Measurements from ENCODE around the gene EIF3L.
A peak's percentile ranks its signal among the peaks of the same experiment; 100 is the strongest.

EIF3L gene

DNA sequence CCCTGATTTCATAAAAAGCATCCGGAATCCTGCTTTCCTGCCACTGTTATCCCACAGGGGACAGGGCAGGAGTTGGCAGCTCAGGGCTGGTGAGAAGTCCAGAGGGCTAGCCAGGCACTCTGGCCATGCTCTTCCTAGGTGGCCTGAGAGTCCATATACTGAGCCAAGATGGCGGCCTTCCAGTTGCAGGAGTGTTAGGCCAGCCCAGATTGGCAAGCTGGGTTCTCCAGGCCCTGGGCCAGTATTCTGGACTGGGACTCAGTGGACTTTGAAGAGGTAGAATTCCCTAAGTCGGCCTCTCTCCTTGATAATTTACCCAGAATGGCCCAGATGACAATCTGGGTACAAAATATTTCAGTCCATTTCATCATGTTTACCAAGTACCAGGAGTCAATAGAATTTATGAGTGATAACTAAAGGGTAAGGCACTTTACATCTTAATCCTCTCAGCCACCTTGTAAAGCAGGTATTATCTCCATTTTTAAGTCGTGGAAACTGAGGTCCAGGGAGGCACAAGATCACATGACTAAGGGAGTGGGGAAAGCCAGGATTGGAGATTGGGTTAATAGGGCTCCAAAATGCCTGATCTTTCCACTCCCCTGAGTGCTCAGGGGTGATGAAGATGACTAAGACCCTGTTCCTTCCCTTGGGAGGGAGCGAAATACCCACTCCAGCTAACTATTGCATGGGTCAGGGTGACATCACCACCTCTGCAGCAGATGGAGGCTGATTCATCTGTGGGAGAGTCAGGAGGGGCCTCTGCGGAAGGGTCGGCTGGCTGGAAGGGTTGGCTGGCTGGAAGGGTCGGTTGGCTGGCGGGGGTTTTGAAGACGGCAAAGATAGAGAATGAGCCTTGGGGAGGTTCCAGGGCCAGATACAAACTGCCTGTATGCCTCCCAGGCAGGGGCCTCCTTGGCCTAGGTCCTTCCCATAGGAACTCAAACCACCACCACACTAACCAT, 55.6 kb downstream of the EIF3L start:
- DNase-seq = peak in 40 of 58 donors; percentile 8 to 79 (median 48)

DNA sequence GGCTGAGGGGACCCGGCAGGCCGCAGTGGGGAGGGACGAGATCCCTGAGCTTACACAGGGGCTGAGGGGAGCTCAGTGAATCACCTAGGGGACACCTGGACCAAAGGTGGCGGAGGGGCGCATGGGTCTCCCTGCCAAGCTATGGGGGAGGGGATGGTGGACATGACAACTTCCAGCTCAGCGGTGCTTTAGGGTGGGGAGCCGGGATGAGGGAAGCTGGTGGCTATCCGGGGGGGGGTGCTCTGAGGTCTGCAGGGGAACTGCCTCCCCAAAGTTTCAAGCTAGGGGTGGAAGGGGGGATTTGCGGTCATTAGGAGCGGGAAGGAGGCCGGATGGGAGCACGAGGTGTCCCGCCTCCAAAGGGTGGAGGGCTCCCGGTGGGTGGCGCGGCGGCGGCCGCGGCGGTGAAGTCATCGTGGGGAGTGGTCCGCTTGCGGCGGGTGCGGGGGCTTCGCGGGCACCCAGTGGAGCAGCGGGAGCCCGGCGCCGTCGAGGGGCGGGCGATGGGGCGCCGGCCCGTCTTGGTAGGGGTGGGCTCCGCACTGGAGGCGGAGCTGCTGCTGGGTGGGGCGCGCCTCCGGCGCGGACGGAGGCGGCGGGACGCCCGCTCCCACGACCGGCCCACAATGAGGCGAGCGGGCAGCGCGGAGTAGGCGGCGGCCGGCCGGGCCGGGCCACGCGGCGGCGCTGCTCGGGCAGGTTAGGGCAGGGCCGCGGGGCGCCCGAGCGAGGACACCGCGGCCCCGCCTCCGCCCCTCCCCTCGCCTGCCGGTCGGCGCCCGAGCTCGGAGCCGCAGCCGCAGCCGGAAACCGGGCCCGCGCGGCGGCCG, 56.5 kb downstream of the EIF3L start, which contains the start of gene MICALL1:
MICALL1 (plus strand) TSS at position 764 of the 830 bp plus-strand sequence. CDS start 126 bp downstream, outside the sequence.
- DNase-seq = peak in 21 of 58 donors; percentile 15 to 65 (median 39)

GRCh38 chr22:37906364-37907008, 57.3 kb downstream of the EIF3L start:
- peak in 3 of 58 donors; percentile 11 to 45 (median 23) for DNase-seq

DNA sequence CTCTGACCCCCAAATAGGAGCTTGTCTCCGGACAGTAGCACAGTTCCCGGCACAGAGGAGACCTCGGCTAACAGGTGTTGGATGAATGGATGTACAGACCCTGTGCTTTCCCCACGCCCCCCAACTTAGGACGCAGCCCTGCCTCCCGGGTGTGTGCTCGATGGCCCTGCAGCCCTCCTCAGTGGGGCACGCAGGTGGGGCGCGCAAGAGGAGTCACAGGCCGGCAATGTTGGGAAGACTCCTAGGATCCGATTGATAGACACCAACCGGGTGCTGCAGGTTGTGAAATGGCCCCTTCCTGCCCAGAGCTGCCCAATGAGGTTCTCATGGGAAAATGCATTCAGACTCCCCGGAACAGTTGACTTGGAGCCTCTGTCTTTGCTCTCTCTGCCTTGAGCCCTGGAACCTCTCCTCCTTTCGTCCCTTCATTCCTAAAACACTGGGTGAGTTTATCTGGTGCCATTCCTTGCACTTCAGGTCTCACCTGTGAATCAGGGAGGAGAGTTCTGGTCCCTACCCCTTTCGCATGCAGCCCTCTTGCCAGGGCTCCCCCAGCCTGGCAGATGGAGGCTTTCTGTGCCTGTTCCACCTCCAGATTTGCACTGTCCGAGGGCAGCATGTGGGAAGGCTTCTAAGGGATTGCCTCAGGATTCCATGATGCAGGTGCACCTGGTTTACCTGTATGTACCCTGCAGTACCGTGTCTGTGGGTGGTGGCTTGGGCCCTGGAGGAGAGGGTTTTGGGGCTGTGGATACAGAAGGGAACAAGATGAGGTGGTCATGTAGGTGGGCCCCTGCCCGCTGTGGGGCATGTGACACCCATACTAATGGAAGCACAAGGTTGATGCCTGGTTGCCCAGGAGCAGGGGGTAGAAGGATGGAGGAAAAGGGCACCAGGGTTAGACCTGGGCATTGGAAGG, 58.1 kb downstream of the EIF3L start:
- no peak for DNase-seq

DNA sequence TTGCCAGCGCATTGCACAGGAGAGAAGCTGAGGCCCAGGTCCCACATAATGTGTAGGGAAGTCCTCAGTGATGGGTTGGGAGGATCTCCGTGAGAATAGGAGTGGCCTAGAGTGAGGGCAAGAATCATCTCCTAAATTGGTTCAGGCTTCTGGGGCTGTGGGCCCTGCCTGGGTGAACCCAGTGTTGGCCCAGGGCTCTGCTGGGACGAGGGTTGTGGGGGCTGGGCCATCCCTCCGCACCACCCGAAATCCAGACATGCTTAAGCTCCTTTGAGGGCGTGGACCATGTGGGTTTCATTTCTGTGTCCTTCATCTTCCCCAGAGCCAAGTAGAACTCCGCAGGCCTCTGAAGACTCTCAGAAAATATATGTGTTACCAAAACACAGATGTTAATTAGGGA, 60.5 kb downstream of the EIF3L start:
- peak in 2 of 58 donors; percentile 5 to 12 for DNase-seq

DNA sequence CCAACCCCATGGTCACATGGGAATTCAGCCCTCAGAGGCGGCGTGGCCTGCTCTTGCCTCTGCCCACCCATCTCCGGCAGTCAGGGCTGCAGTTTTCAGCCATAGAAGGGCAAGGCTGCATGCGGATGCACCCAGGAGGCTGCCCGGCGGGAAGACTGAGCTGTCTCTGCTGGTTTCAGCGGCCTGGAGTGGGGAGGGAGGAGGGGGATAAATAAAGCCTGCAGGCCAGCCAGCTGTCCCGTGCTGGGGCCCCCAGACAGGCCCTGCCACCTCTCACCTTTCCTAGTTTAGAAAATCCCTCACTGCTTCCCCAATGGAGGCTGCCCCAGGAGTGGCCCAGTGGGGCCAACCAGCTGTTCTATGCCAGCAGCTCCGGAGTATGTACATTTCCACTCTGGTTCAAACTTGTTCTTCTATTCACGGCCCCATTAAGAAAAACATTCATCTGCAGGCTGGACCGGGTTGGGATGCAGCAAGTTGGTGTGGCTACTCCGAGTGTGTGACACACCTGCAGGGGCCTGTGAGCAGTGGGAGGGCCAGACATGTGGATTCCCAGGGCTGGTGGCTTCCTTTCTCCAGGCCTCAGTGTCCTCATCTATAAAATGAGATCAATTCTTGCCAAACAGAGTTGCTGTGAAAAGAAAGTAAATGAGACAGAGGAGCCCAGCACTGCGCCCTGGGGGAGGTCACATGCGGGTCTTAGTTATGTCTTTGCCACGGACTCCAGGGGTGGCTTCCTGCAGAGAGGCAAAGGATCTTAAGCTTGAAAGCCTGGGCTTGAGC, 61.9 kb downstream of the EIF3L start:
- DNase-seq = peak in 3 of 58 donors; percentile 15 to 33 (median 24)

DNA sequence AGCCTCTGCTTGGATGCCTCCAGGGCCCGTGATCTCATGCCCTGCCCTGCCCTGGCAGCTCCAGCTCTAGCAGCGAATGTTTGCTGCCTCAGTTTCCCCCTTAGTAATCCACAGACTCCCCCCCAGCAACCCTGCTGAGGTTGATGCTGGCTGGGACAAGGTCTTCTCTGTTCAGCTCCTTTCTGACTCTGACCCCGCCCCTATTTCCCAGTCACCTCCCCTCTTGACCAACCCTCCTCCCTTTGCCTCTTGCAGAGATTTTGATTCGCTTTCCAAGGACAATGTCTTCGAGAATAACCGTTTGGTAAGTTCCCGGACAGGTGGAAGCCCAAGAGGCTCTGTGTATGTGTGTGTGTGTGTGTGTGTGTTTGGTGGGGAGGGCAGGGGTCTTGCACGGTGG, 62.5 kb downstream of the EIF3L start:
- no peak for DNase-seq

GRCh38 chr22:37912171-37912570, 63.0 kb downstream of the EIF3L start:
- DNase-seq = no peak

GRCh38 chr22:37913233-37913721, 64.1 kb downstream of the EIF3L start:
- no peak for DNase-seq

GRCh38 chr22:37916311-37916710, 67.1 kb downstream of the EIF3L start:
- no peak for DNase-seq

DNA sequence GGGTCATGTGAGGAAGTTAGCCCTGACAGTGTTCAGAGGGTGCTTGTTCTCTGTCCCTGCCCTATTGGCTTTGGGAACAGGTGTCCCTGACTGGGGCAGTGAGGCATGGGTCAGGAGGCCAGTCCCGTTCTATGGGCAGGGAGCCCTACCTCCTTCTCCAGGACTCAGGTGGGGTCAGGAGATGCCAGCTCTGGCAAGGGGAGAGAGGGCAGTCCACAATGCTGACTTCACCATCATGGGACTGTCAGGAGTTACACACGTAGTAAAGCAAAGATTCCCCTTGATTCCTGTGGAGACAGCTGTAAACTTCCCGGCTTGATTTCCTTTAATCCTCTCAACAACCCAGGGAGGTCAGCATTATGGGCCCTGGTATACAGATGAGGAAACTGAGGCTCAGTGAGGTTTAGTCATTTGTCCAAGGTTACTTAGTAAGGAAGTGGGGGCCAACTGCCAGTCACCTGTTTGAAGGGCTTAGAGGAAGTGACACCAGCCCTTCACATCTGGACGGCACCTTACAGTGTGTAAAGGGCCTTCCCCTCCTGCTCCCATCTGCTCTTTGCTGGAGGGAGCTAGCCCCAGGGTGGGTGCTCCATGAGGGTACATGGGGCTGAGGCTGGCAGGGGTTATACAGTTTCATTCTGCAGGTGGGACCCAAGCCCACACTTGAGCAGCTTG, 68.8 kb downstream of the EIF3L start:
- DNase-seq = no peak

DNA sequence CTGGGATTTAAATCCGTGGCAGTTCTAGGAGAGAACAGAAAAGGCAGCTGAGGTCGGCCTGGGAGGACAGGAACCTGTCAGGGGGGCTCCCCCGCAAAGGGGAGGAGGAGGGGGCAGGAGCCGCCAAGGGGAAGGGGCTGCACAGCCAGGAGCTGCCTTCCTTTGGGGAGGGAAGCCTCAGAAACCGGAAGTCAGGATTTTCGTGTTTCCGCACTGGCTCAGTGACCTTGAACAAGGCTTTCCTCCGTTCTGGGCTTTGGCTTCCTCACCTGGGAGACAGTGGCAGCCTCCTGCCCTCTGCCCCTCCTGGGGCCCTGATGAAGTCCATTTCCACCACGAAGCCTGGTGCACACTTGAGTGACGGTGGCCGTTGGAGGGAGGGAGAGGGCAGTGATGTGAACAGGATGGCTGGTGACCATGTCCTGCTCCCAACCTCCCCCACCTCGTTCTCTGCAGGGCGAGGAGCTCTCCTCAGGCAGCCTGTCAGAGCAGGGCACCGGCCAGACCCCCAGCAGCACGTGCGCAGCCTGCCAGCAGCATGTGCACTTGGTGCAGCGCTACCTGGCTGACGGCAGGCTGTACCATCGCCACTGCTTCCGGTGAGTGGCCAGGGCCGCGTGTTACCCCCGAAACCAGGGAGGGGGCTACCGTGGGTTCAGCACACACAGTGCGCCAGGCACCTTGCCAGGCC, 69.5 kb downstream of the EIF3L start:
- no peak for DNase-seq

GRCh38 chr22:37920126-37920525, 70.9 kb downstream of the EIF3L start:
- DNase-seq = no peak

- DNase-seq = no peak
These were observed 73.0 kb downstream of the EIF3L start for GRCh38 chr22:37922191-37922590.

GRCh38 chr22:37923927-37924326, 74.7 kb downstream of the EIF3L start:
- no peak for DNase-seq

DNA sequence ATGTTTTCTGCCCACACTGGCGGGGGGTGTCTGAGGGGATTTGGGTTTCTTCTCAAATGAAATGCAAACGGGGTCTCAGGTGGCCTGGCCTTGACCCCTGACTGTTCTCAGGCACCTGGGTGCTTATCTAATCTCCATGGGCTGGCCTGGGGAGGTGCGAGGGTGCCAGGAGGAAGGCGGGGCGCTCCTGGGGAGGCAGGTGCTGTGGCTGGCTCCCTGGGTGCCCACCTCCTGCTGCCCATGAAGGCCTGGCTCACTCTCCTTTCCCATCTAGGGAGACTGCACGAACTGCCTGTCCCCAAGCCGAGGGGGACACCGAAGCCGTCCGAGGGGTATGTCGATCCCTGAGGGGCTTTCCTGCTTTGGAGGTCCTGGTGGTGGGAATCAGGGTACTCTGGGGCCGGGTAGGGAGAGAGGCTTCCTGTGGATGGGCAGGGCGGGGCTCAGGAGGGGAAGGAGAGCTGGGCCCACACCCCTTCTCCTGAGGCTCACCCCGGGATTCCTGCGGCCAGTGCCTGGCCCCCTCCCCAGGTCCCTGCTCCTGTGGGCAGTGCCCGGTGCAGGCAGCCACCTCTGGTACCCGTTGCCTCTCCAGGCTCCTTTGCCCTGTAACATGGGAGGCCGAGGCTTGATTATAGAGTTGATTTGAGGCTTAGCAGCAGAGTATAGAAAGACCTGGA, 75.3 kb downstream of the EIF3L start:
- no peak for DNase-seq

DNA sequence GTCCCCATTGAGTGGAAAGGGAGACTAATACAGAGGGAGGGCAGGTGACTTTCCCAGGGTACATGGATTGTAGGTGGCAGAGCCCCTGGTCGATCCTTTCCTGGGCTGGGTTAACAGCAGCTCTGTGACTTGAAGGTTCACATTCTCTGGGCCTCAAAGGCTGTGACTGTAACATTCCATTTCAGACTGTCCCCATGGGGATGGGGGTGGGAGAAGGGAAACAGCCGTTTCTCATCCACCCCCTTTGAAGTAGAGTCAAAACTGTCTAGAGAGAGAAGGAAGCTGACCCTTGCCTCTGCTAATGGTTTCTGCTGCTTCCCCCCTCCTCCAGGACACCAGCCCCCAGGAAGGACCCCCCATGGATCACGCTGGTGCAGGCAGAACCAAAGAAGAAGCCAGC, 76.1 kb downstream of the EIF3L start:
- no peak for DNase-seq
